ENCODE results near the gene SPACDR.
"Not testable (repeated sequence)": the region's sequence is repeated elsewhere in the genome, so short reads cannot be mapped to it uniquely, and the experiment has no call there.

SPACDR gene

DNA sequence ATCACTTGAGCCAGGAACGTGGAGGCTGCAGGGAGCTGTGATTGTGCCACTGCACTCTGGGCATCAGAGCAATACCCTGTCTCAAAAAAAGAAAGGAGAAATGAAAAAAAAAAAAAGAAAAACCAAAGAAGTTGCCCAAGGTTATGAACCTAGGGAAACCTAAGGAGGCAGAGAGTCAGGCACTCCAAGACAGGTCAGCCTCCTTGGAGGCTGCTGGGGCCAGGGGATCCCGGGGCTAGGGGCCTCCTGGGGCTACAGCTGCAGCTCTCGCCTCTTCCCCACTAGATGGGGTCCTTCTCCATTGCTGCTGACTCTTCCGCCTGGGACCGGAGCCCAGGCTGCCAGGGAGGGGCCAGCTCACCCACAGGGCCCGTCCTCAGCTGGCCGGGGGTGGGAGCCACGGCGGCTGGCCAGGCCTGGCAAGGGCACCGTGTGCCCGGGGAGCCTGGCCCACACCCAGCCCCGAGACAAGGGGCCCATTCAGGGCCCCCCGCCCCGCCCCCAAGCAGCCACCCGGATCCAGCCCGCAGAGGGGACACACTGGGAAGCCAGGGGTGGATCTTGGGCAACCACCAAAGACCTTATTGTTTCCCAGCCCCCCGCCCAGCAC lies 1.7 kb upstream of the SPACDR start:
- peak; percentile 73 for DNase-seq

DNA sequence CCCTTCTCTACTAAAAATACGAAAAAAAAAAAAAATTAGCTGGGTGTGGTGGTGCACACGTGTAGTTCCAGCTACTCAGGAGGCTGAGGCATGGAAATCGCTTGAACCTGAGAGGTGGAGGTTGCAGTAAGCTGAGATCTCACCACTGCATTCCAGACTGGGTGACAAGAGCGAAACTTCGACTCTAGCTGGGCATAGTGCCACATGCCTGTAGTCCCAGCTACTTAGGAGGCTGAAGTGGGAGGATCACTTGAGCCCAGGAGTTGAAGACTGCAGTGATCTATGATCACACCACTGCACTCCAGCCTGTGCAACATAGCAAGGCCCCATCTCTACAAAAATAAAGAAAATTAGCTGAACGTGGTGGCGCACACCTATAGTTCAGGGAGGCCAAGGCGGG lies 1.2 kb upstream of the SPACDR start:
- DNase-seq, result no peak

DNA sequence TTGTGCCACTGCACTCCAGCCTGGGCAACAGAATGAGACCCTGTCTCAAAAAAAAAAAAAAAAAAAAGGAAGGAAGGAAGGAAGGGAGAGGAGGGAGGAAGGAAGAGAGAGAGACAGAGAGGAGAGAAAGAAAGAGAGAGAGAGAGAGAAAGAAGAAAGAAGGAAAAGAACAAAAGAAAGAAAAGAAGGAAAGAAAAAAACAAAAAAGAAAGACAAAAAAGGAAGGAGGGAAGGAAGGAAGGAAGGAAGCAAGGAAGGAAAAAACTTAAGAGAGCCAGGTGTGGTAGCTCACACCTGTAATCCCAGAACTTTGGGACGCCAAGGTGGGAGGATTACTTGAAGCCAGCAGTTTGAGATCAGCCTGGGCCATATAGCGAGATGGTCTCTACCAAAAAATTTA lies 731 bp upstream of the SPACDR start:
- no peak for DNase-seq

DNA sequence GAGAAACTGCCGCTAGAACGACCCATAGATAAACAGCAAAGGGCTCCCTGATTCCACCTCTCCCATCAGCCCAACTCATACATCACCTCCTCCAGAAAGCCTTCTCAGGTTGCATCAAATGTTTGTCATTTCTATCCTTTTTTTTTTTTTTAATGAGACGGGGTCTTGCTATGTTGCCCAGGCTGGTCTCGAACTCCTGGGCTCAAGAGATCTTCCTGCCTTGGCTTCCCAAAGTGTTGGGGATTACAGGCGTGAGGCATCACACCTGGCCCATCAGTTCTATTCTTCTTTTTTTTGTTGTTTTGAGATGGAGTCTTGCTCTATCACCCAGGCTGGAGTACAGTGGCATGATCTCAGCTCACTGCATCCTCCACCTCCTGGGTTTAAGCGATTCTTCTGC lies 7.0 kb downstream of the SPACDR start:
- DNase-seq, result no peak

DNA sequence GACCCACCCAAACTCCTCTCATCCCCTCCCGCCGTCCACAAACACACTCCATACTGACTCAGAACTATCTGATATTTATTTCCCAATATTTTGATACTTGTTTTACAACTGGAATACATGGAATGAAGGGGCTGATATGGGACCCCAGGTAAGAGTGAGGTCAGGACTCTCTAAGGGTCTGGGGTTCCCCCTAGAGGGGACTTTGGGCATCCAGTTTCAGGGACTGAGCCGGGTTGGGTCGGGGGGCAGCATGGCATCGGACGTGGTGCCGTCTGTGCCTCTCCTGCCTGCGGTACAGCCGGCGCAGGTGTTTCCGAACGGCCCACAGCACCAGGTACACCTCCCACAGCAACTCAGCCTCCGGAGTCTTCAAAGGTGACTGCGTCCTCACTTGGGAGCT lies 7.5 kb downstream of the SPACDR start:
- no peak for DNase-seq

DNA sequence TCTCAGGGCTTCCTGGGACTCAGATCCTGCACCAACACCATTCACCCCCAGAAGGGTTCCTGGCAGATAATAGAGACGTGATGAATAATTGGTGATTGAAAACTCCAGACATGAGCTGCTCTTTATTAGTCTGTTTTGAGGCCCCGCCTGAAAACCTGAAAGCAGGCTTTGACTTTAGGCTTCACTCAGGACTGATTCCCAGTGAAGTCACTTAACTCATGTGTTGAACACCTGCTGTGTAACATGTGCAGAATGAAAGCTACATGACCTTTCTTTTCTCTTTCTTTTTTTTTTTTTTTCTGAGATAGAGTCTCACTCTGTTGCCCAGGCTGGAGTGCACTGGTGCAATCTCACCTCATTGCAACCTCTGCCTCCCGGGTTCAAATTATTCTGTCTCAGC lies 8.9 kb downstream of the SPACDR start:
- no peak for DNase-seq

DNA sequence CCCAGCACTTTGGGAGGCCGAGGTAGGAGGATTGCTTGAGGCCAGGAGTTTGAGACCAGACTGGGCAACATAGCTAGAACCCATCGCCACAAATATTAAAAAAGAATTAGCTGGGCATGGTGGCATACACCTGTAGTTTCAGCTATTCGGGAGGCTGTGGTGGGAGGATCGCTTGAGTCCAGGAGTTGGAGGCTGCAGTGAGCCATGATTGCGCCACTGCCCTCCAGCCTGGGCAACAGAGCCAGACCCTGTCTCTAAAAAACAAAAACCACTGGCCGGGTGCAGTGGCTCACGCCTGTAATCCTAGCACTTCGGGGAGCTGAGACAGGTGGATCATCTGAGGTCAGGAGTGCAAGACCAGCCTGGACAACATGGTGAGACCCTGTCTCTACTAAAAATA lies 10.2 kb downstream of the SPACDR start:
- DNase-seq, result not testable (repeated sequence)

DNA sequence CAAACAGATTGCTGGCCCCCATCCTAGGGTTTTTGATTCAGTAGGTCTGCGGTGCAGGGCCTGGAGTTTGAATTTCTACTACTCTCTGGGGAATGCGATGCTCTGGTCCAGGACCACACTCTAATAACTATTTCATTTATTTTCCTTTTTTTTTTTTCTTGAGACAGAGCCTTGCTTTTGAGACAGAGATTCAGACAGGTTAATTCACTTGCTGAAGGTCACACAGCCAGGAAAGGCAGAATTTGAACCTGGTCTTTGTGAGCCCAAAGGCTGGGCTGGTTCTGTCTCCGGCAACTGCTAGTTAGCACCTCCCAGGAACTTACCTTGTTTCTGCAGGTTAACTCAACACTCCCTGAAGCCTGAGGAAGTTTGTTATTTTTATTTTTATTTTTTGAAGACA lies 11.5 kb downstream of the SPACDR start:
- DNase-seq, result no peak

DNA sequence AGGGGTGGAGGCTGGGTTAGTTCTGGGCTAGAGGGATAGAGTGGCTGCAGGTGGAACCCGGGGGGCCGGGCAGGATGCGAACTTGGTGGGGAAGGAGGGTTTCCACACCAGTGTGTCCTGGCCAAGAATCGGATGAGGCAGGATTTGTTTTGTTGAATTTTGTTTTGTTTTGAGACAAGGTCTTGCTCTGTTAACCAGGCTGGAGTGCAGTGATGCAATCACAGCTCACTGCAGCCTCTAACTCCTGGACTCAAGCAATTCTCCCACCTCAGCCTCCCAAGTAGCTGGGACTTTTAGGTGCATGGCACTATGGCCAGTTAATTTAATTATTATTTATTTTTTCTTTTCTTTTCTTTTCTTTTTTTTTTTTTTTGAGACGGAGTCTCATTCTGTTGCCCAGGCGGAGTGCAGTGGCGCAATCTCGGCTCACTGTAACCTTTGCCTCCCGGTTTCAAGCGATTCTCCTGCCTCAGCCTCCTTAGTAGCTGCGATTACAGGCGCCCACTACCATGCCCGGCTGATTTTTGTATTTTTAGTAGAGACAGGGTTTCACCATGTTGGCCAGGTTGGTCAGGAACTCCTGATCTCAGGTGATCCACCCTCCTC lies 14.8 kb downstream of the SPACDR start:
- DNase-seq, result no peak

DNA sequence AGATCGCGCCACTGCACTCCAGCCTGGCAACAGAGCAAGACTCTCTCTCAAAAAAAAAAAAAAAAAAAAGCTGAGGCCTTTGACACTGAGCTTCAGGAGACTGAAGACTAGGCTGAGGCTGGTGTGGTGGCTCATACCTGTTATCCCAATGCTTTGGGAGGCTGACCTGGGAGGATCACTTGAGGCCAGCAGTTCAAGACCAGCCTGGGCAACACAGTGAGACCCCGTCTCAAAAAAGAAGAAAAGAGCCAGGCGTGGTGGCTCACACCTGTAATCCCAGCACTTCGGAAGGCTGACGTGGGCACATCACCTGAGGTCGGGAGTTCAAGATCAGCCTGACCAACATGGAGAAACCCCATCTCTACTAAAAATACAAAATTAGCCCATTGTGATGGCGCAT lies 16.7 kb downstream of the SPACDR start:
- DNase-seq, result not testable (repeated sequence)

DNA sequence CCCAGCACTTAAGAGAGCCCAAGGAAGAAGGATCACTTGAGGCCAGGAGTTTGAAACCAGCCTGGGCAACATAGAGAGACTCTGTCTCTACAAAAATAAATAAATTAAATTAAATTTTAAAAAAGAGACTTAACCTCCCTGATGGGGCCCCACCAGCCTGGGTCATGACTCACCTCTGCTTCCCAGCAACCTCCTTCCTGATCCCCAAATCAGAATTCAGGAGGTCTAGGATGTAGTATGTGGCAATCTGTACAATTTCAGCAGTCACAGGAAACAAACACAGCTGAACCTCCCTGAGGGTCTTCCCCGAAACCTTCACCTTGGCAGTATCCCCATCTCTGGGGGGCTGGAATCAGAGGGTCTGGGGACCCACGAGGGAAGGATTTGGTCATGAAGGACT lies 18.0 kb downstream of the SPACDR start:
- peak; percentile 46 for DNase-seq

DNA sequence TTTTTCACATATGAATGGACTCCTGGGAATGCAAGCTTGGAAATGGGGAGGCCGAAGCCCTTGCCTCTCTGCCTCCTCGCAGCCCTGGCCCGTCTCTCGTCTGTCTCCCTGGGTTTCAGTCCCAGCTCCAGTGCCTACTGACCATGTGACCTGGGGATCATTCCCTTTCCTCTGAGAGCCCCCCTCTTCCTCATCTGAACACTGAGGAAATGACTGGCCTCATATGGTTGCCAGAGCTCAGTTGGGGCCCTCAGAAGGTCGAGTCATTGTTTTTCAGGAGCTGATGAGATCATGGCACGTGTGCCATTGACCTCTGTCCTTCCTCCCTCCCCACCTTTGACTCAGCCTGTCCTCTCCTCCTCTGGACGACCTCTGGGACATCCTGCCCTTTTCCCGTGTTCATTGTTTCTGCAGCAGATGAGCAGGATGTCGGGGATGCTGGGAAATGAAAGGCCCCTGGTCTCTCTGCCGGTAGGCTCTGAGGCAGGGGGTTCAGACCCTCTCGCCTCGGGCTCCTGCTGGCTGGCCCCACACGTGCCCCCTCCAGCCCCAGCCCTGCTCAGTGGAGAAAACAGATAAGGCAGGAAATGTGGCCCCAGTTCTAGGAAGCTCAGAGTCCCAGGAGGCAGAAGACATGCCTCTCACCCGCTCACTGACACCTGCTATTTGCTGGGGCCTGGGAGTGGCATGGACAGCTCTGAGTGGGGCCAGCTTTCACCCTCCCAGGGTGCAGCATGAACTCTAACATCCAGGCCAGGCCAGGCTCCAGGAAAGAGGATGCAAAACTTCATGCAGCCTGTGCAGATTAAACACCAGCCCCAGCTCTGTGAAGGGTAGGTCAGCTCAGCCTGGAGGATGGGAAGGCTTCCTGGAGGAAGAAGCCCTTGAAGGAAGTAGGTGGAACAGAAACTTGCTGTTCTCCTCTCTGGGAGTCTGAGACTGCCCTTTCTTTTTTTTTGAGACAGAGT lies 19.5 kb downstream of the SPACDR start:
- peak; percentile 35 for DNase-seq

DNA sequence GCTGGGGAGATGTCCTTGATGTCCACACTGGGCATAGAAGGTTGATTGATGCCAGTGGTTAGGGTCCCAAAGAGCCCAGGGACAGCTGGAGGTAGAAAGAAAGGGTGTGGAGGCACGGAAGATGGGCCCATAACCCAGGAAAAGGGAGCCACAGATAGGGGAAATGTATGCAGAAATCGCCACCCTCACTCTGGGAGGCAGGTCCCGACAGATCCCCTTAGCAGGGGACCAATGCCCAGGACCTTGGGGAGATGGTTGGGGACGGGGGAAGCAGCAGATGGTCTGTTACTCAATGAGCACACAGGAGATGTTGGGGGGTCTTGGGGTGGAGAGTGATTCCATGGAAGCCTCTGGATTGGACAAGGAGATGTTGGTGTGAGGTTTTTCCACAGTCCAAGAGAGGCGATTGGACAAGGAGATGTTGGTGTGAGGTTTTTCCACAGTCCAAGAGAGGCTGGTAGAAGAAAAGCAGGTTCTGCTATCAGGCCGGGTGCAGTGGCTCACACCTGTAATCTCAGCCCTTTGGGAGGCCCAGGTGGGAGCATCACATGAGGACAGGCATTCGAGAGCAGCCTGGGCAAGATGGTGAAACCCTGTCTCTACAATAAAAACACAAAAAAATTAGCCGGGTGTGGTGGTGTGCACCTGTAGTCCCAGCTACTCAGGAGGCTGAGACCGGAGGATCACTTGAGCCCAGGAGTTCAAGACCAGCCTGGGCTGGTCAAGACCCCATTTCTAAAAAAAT lies 20.8 kb downstream of the SPACDR start:
- DNase-seq, result no peak

DNA sequence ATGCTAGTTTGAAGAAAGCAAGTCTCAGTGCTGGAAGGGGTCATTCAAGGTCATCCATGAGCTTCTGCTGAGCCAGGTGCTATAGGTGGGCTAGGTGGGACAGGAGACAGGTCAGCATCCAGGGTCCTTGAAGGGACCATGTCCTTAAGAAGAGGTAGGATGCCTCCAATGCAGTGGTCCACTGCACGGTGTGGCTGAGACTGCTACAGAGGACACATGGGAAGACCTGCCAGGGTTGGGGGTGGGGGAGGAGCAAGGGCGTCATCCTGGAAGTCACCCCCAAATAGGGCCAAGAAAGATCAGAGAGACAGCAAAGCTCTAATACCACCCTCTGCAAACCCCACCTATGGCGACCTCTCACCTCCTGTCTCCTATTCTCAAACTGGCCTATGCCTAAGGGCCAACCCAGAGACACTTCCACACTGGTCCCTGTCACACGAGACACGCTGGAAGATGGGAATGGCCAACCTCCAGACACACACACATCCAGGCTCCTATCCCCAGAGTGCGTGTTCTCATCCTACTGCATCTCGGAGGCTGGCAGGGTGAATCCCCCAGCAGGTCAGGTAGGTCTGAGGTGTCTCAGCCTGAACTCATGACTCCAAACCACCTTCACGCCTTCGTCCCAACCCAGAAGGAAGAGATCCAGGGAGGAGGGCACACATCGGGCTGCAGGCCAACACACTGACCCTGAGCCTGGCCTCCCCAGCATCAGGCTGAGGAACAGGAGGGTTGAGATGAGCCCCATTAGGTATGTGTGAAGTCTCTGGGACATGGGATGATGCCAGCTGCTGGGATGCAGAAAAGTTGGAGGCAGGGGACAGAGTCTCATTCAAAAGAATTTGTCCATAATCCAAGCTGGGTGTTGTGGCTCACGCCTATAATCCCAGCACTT lies 22.2 kb downstream of the SPACDR start:
- no peak for DNase-seq

DNA sequence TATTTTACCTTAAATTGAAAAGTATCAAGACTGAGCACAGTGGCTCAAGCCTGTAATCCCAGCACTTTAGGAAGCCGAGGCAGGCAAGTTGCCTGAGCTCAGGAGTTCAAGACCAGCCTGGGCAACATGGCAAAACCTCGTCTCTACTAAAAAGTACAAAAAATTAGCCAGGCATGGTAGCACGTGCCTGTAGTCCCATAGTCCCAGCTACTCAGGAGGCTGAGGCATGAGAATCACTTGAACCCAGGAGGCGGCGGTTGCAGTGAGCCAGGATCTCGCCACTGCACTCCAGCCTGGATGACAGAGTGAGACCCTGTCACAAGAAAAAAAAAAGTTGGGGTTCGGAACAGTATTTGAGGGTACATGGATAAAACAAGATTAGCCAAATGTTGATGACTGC lies 24.8 kb downstream of the SPACDR start:
- not testable (repeated sequence) for DNase-seq

DNA sequence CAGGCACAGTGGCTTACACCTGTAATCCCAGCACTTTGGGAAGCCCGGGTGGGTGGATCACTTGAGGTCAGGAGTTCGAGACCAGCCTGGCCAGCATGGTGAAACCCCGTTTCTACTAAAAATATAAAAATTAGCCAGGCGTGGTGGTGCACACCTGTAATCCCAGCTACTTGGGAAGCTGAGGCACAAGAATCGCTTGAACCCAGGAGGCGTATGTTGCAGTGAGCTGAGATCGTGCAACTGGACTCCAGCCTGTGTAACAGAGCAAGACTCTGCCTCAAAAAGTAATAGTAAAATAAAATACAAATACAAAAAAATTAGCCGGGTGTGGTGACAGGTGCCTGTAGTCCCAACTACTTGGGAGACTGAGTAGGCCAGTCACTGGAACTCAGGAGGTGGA lies 25.3 kb downstream of the SPACDR start:
- not testable (repeated sequence) for DNase-seq

DNA sequence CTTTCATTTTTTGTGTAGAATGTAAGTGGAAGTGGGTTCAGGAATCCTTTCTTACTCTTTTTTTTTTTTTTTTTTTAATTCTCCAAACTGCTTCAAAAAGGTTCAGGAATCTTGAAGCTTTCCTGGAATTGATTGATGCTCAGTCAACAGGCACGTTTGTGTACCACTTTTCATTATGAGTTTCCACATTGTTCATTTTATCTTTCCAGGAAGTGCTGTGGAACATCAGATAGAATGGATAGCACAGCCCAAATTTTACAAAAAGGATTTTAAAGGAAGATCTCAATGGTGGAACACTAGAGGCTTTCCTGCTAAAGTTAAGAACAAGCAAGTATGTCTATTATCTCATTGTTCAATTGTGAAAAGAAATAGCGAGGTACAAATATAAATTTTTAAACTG lies 25.9 kb downstream of the SPACDR start:
- DNase-seq, result no peak

DNA sequence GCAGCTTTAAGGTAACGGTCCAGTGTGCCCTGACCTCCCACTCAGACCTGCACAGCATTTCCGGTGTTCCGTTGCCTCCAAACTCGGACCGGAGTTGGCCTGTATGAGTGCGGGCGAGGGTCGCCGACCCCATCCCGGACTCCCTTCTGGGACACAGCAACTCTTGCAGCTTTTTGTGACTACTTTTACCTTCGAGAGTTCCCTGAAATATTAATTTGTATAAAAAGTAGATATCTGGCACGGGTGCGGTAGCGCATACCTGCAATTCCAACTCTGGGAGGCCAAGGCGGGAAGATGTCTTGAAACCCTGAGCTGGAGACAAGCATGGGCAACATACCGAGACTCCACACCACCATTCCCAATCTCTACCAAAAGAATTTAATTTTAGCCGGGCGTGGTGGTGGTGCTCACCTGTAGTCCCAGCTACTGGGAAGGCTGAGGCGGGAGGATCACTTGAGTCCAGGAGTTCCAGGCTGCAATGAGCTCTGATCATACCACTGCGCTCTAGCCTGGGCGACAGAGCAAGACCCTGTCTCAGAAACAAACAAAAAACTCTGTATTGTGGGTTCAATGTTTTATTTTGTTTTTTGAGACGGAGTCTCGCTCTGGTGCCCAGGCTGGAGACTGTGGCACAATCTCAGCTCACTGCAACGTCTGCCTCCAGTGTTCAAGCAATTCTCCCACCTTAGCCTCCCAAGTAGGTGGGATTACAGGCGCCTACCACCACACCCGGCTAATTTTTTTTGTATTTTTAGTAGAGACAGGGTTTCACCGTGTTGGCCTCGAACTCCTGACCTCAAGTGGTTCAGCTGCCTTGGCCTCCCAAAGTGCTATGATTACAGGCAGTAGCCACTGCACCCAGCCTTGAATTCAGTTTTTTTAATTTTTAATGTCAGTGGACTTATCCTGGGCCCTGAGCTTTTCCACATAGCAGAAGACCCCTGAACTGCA lies 26.6 kb downstream of the SPACDR start:
- no peak for DNase-seq

DNA sequence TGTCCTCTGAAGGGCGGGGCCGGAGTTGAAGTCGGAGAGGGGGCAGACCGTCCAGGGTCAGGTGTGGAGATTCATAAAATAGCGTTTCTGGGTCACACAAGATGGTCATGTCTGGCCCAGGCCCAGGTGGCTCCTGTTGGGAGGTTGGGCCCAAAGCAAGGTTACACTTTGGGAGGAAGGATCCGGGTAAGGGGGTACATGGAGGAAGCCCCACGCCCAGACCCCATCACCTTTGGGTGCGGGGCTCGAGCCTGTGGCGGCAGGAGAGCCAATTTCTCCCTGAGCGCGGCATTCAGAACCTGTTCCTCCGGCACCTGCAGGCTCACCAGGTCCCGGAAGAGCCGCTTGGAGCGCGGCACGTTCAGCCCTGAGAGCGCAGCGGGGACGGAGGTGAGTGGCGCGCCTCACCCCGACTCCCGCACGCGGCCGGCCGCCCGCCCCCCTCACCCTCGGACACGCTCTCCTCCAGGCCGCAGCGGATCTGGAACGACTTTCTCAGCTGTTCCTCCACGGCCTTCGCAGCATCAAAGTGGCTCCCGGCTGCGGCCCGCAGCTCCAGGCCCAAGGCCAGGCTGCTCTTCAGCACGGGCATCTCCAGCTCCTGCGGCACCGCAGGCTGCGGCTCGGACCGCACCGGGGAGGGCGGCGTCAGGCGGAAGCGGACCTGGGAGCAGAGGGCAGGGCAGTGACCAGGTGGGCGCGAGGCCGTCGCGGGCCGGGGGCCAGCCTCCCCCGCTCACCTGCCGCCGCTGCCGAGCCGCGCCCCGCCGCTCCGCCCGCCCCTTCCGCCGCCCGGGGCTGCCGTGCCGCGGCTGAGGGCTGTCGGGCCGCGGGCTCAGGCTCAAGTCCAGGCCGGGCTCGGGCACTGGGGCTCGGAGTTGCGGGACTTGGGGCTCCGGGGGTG lies 28.4 kb downstream of the SPACDR start:
- no peak for DNase-seq
